Right renal cortex interstitium (tissue), 3 donors: ENCODE results near the gene L1TD1. TPM values are rescaled to one million over a fixed set of nuclear protein-coding genes. Genes with fewer than 3 reads are reported as not detected.
"Not testable (repeated sequence)": the region's sequence is repeated elsewhere in the genome, so short reads cannot be mapped to it uniquely, and the experiment has no call there.

ENCODE experiments used
- DNase-seq, 3 donors: peaks; one replicate each; pipeline ENCODE4 v3.0.0-alpha.2; 2013; ENCODE audit warnings: low read depth in 3 of 3, low spot score in 2 of 3
- polyA plus RNA-seq, 3 donors: library from polyadenylated mRNA; unstranded; fragments of 120-200 nt; gene quantifications; one replicate each; pipeline ENCODE4 v1.2.1, GENCODE V29; 2013; ENCODE audit not compliant: insufficient read length in 3 of 3

Gene L1TD1
- polyA plus RNA-seq, 3 donors, result 4.2 to 7.3 (median 4.6) TPM

- DNase-seq, result no peak
Observed at GRCh38 chr1:62233926-62234450, 39.3 kb downstream of the L1TD1 start.

- no peak for DNase-seq
Observed at GRCh38 chr1:62234688-62235087, 40.0 kb downstream of the L1TD1 start.

GRCh38 chr1:62235576-62235975, 40.9 kb downstream of the L1TD1 start:
- no peak for DNase-seq

GRCh38 chr1:62237361-62237760, 42.7 kb downstream of the L1TD1 start:
- DNase-seq, result no peak

- DNase-seq, result no peak
Observed at GRCh38 chr1:62237950-62238374, 43.3 kb downstream of the L1TD1 start.

- DNase-seq, result no peak
Observed at GRCh38 chr1:62238507-62238906, 43.9 kb downstream of the L1TD1 start.

- DNase-seq, result not testable (repeated sequence)
Observed at GRCh38 chr1:62239652-62240403, 45.2 kb downstream of the L1TD1 start.

GRCh38 chr1:62240651-62241370, 46.2 kb downstream of the L1TD1 start:
- no peak for DNase-seq

GRCh38 chr1:62241371-62242131, 46.9 kb downstream of the L1TD1 start:
- no peak for DNase-seq

GRCh38 chr1:62244380-62244779, 49.7 kb downstream of the L1TD1 start:
- not testable (repeated sequence) for DNase-seq

- DNase-seq, result no peak
Observed at GRCh38 chr1:62245201-62245600, 50.6 kb downstream of the L1TD1 start.

- no peak for DNase-seq
Observed at GRCh38 chr1:62247391-62248168, 52.9 kb downstream of the L1TD1 start.

GRCh38 chr1:62250126-62250726, 55.6 kb downstream of the L1TD1 start:
- DNase-seq, result no peak

GRCh38 chr1:62259551-62259950, 64.9 kb downstream of the L1TD1 start:
- DNase-seq, result no peak

GRCh38 chr1:62260688-62261087, 66.0 kb downstream of the L1TD1 start:
- no peak for DNase-seq

Other genes with a start within 250 kb of the L1TD1 start
- 10 to 100 TPM; 20.4 to 23.7 (median 22.3) TPM for gene KANK4, start 124.6 kb downstream of the L1TD1 start, polyA plus RNA-seq
- 10 to 100 TPM; 72.0 to 84.3 (median 81.4) TPM for gene USP1, start 242.2 kb downstream of the L1TD1 start, polyA plus RNA-seq